Caco-2 (cell line): Measurements from ENCODE around the gene TOMT. TPM values are rescaled to one million over a fixed set of nuclear protein-coding genes. Genes with fewer than 3 reads are reported as not detected.
A peak's percentile ranks its signal among the peaks of the same experiment; 100 is the strongest.

Experiments
- BruUV-seq: library from RNA; stranded (reverse); fragments of 400-500 nt; replicated peaks from 2 replicates; lab custom pipeline; 2021; lab: Mats Ljungman, UMichigan
- CTCF ChIA-PET: fragments of 300-600 bp; sonication (Branson Sonifier 250); formaldehyde crosslinking; loops from one replicate; lab custom pipeline; 2022; ENCODE audit warnings: antibody characterized with exemption; lab: Charles Lee
- POLR2A ChIA-PET: fragments of 300-600 bp; sonication (Branson Sonifier 250); formaldehyde crosslinking; loops from one replicate; lab custom pipeline; 2022; ENCODE audit warnings: antibody characterized with exemption; lab: Charles Lee
- DNase-seq, 2 experiments: peaks; one replicate each; pipeline versions ENCODE4 v3.0.0 to v3.0.0-alpha.2; 2020 to 2022
- H3K27me3 ChIP-seq: replicated peaks from 2 replicates; pipeline ENCODE4 v1.6.0; 2011; ENCODE audit warnings: low read length; ENCODE audit not compliant: control insufficient read depth, insufficient read depth
- H3K36me3 ChIP-seq: 2 replicates; pipeline ENCODE4 v1.5.1; 2011; ENCODE audit warnings: low read length; ENCODE audit not compliant: control insufficient read depth, insufficient read depth
- H3K4me1 ChIP-seq: fragments of 250-450 bp; sonication (Bioruptor Pico); 2 replicates; pipeline ENCODE4 v1.5.1; 2020; ENCODE audit warnings: mild to moderate bottlenecking
- H3K4me3 ChIP-seq: 2 replicates; pipeline ENCODE4 v1.5.1; 2011; ENCODE audit warnings: low read depth, mild to moderate bottlenecking, control low read depth, low read length
- H3K9me3 ChIP-seq: fragments of 250-450 bp; sonication (Bioruptor Pico); 2 replicates; pipeline ENCODE4 v1.5.1; 2020; ENCODE audit warnings: mild to moderate bottlenecking, moderate library complexity
- H3K27ac Mint-ChIP-seq: one replicate; pipeline ENCODE4 v1.8.0; 2022; ENCODE audit warnings: mixed read lengths; ENCODE audit not compliant: unreplicated experiment
- H3K27me3 Mint-ChIP-seq: one replicate; pipeline ENCODE4 v1.8.0; 2022; ENCODE audit warnings: mixed read lengths; ENCODE audit not compliant: insufficient read depth, unreplicated experiment
- H3K36me3 Mint-ChIP-seq: one replicate; pipeline ENCODE4 v1.8.0; 2022; ENCODE audit warnings: mild to moderate bottlenecking, mixed read lengths; ENCODE audit not compliant: insufficient read depth, unreplicated experiment
- H3K4me1 Mint-ChIP-seq: one replicate; pipeline ENCODE4 v1.8.0; 2022; ENCODE audit warnings: low read depth, mixed read lengths; ENCODE audit not compliant: unreplicated experiment
- H3K4me3 Mint-ChIP-seq: one replicate; pipeline ENCODE4 v1.8.0; 2022; ENCODE audit warnings: mild to moderate bottlenecking, moderate library complexity, mixed read lengths; ENCODE audit not compliant: unreplicated experiment
- H3K9me3 Mint-ChIP-seq: one replicate; pipeline ENCODE4 v1.8.0; 2022; ENCODE audit warnings: mixed read lengths; ENCODE audit not compliant: unreplicated experiment
- intact Hi-C: fragments of 100-400 bp; cut with micrococcal nuclease; formaldehyde crosslinking; loops from one replicate; pipeline ENCODE4 v1.10.0; 2022; ENCODE audit not compliant: unreplicated experiment
- total RNA-seq: library from RNA; stranded (reverse); gene quantifications from 2 replicates; pipeline ENCODE4 v1.2.3, GENCODE V29; 2022
- TF ChIP-seq, protein P1 (sequence below), 2 experiments: fragments of 200-600 bp in 1 of 2; IDR thresholded peaks; 1 replicate in 1 of 2; 2 replicates in 1 of 2; pipeline versions ENCODE4 v1.5.1 to v1.8.0; 2011 to 2022; ENCODE audit warnings: antibody characterized with exemption in 1 of 2, control low read depth in 1 of 2, inconsistent platforms in 1 of 2, low read depth in 1 of 2, low read length in 1 of 2, mild to moderate bottlenecking in 1 of 2, moderate library complexity in 1 of 2; ENCODE audit not compliant: insufficient read depth in 1 of 2, severe bottlenecking in 1 of 2, unreplicated experiment in 1 of 2

Gene TOMT
- total RNA-seq, 1 experiment from 2014 or later, result not detected

DNA sequence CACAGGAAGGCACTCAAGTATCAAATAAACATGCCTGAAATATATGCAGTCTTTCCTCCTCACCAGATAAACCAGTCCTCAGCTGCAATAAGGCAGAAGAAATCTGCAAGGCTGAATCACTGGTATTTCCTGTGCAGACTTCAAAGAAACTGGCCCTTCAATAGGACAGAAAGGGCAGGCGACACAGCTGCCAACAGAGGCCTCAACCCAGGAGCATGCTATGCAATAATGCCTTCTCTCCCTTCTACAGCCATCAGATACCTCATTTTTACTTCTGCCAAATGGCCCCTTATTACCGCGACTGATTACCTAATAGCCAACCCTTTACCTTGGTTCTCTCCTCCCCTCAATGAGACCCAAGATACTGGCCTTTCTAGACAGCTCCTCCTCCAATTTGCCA lies 33.4 kb upstream of the TOMT start:
- Histone ChIP-seq H3K9me3 (no peaks in the 10 kb centered on the region), H3K4me1 (peaks cover 26% of the 10 kb centered on the region), H3K27me3 (no peaks in the 10 kb centered on the region), H3K36me3 (0 out of 2 replicates have a peak, but pooled peaks cover 3% of the 10 kb centered on the region), H3K4me3 (no peak overlapping the region)
- no peak overlapping the region for H3K4me3 Mint-ChIP-seq
- peak; percentile 61 to 65 for DNase-seq
- intact Hi-C loops, result no loop called here
- no peaks in the 10 kb centered on the region for H3K27me3 Mint-ChIP-seq
- no peaks in the 10 kb centered on the region for H3K9me3 Mint-ChIP-seq
- CTCF ChIA-PET, result interaction anchor here (0.8 to 3.1 kb wide), 3 partner anchors 19 to 47 kb away, joined by 4 to 16 read pairs (median 7); no protein-coding TSS in a partner anchor
- POLR2A ChIA-PET, result no interaction called here
- BruUV-seq, result no TSS peak
- H3K36me3 Mint-ChIP-seq, result peaks cover 33% of the 10 kb centered on the region
- peak overlapping the region; percentile 50 for H3K27ac Mint-ChIP-seq
- peaks cover 31% of the 10 kb centered on the region for H3K4me1 Mint-ChIP-seq
- TF ChIP-seq, protein P1, sequence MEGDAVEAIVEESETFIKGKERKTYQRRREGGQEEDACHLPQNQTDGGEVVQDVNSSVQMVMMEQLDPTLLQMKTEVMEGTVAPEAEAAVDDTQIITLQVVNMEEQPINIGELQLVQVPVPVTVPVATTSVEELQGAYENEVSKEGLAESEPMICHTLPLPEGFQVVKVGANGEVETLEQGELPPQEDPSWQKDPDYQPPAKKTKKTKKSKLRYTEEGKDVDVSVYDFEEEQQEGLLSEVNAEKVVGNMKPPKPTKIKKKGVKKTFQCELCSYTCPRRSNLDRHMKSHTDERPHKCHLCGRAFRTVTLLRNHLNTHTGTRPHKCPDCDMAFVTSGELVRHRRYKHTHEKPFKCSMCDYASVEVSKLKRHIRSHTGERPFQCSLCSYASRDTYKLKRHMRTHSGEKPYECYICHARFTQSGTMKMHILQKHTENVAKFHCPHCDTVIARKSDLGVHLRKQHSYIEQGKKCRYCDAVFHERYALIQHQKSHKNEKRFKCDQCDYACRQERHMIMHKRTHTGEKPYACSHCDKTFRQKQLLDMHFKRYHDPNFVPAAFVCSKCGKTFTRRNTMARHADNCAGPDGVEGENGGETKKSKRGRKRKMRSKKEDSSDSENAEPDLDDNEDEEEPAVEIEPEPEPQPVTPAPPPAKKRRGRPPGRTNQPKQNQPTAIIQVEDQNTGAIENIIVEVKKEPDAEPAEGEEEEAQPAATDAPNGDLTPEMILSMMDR (IDR thresholded peaks at IDR 0.05; ENCODE audit: insufficient read depth in 1 of 2, low read depth in 1 of 2, low read length in 1 of 2, severe bottlenecking in 1 of 2, unreplicated experiment in 1 of 2), result no peak

DNA sequence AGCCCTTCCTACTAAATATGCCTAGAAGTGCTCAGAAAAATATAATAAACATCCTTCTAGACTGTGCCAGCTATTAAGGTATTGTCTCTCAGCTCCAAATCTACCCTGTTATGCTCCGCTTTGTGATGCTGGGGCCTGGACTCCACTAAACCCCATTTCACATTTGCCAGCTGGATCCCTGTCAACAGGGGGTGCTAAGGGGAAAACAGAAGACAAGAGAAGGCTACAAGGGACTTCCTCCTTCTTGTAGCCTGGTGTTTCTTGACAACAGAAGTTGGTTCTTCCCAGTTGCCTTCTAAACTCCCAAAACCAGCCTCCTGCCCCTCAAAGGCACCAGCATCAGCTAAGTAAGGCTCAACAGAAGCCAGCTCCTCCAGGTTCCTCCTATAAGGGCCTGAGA lies 30.6 kb upstream of the TOMT start:
- CTCF ChIA-PET, result interaction anchor here (0.8 to 1.0 kb wide), 3 partner anchors 19 to 50 kb away, joined by 3 to 6 read pairs (median 3); no protein-coding TSS in a partner anchor
- TF ChIP-seq, protein P1 (IDR thresholded peaks at IDR 0.05; ENCODE audit: insufficient read depth in 1 of 2, low read depth in 1 of 2, low read length in 1 of 2, severe bottlenecking in 1 of 2, unreplicated experiment in 1 of 2), result peak in 1 of 2 experiments; percentile 28
- H3K9me3 Mint-ChIP-seq, result no peaks in the 10 kb centered on the region
- Histone ChIP-seq H3K4me3 (no peak overlapping the region), H3K9me3 (no peaks in the 10 kb centered on the region), H3K4me1 (peaks cover 25% of the 10 kb centered on the region), H3K27me3 (no peaks in the 10 kb centered on the region), H3K36me3 (0 out of 2 replicates have a peak, but pooled peaks cover 3% of the 10 kb centered on the region)
- DNase-seq, result no peak
- H3K4me3 Mint-ChIP-seq, result no peak overlapping the region
- POLR2A ChIA-PET, result interaction anchor here (1.0 kb wide), 1 partner anchor 36 kb away, joined by 3 read pairs; no protein-coding TSS in a partner anchor
- H3K27me3 Mint-ChIP-seq, result no peaks in the 10 kb centered on the region
- H3K27ac Mint-ChIP-seq, result peak overlapping the region; percentile 24
- H3K4me1 Mint-ChIP-seq, result peaks cover 27% of the 10 kb centered on the region
- BruUV-seq, result no TSS peak
- intact Hi-C loops, result no loop called here
- H3K36me3 Mint-ChIP-seq, result peaks cover 17% of the 10 kb centered on the region

DNA sequence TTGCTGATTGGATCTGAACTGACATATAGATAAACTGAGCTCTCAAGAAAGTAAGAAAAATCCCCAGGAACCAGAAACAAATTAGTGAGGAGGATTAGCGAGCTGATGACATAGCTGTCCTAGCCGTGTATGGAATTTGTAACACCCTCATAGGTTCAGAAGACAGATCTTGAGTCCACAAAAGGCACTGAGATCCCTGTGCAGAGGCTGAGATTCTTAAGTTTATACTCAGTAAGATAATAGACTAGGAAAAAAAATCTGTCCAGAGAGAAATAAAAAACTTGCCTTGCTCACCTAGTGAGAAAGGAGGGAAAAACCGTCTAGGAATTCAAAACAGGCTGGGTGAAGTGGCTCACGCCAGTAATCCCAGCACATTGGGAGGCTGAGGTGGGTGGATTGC lies 30.0 kb upstream of the TOMT start:
- intact Hi-C loops, result no loop called here
- Mint-ChIP-seq H3K27me3 (no peaks in the 10 kb centered on the region), H3K9me3 (no peaks in the 10 kb centered on the region), H3K27ac (peak overlapping the region; percentile 24), H3K4me1 (peaks cover 27% of the 10 kb centered on the region), H3K4me3 (no peak overlapping the region), H3K36me3 (peaks cover 24% of the 10 kb centered on the region)
- POLR2A ChIA-PET, result interaction anchor here (1.0 kb wide), 1 partner anchor 36 kb away, joined by 3 read pairs; no protein-coding TSS in a partner anchor
- Histone ChIP-seq H3K4me3 (no peak overlapping the region), H3K27me3 (no peaks in the 10 kb centered on the region), H3K9me3 (no peaks in the 10 kb centered on the region), H3K36me3 (0 out of 2 replicates have a peak, but pooled peaks cover 3% of the 10 kb centered on the region), H3K4me1 (peaks cover 22% of the 10 kb centered on the region)
- CTCF ChIA-PET, result interaction anchor here (0.6 to 1.0 kb wide), 2 partner anchors 9 to 36 kb away, joined by 3 to 8 read pairs; no protein-coding TSS in a partner anchor
- DNase-seq, result no peak
- no TSS peak for BruUV-seq
- TF ChIP-seq, protein P1 (IDR thresholded peaks at IDR 0.05; ENCODE audit: insufficient read depth in 1 of 2, low read depth in 1 of 2, low read length in 1 of 2, severe bottlenecking in 1 of 2, unreplicated experiment in 1 of 2), result no peak
